Panc1 (cell line): ENCODE measurements around the gene GMNC. TPM values are rescaled to one million over a fixed set of nuclear protein-coding genes. Genes with fewer than 3 reads are reported as not detected.

Experiments
- ATAC-seq: fragments of 200-7000 bp; cut with Tn5 transposase; 2 replicates; pipeline ENCODE4 v1.9.1; 2020; ENCODE audit warnings: mild to moderate bottlenecking, moderate library complexity
- BruUV-seq: library from RNA; stranded (reverse); fragments of 400-500 nt; replicated peaks from 2 replicates; lab custom pipeline; 2021; lab: Mats Ljungman, UMichigan
- CTCF ChIA-PET: fragments of 300-600 bp; sonication (Branson Sonifier 250); formaldehyde crosslinking; loops from one replicate; lab custom pipeline; 2022; ENCODE audit warnings: antibody characterized with exemption; lab: Charles Lee
- POLR2A ChIA-PET: fragments of 300-600 bp; sonication (Branson Sonifier 250); formaldehyde crosslinking; loops from one replicate; lab custom pipeline; 2022; ENCODE audit warnings: antibody characterized with exemption; lab: Charles Lee
- DNase-seq: peaks from one replicate; pipeline ENCODE4 v3.0.0-alpha.2; 2010; ENCODE audit warnings: low read depth, low spot score
- H3K27ac ChIP-seq: 2 replicates; pipeline ENCODE4 v1.5.1; 2011; ENCODE audit warnings: mild to moderate bottlenecking, low read length, inconsistent platforms
- H3K27me3 ChIP-seq: fragments of 200-500 bp; sonication (Bioruptor generic); 2 replicates; pipeline ENCODE4 v1.6.0; 2014; ENCODE audit warnings: low read length, inconsistent platforms; ENCODE audit not compliant: control insufficient read depth, insufficient read depth
- H3K36me3 ChIP-seq: fragments of 200-500 bp; sonication (Bioruptor generic); 2 replicates; pipeline ENCODE4 v1.5.1; 2014; ENCODE audit warnings: inconsistent platforms, mild to moderate bottlenecking, low read length, moderate library complexity; ENCODE audit not compliant: control insufficient read depth, insufficient read depth
- H3K4me1 ChIP-seq: 2 replicates; pipeline ENCODE4 v1.5.1; 2011; ENCODE audit warnings: inconsistent platforms, mild to moderate bottlenecking, low read length, moderate library complexity; ENCODE audit not compliant: control insufficient read depth, insufficient read depth
- H3K4me3 ChIP-seq, 2 experiments: 2 replicates each; pipeline ENCODE4 v1.5.1; 2011 to 2012; ENCODE audit warnings: low read depth in 2 of 2, low read length in 2 of 2, mild to moderate bottlenecking in 2 of 2, inconsistent platforms in 1 of 2, moderate library complexity in 1 of 2
- H3K9me3 ChIP-seq: fragments of 200-500 bp; sonication (Bioruptor generic); 2 replicates; pipeline ENCODE4 v1.5.1; 2014; ENCODE audit warnings: low read depth, mild to moderate bottlenecking, inconsistent platforms, low read length, moderate library complexity; ENCODE audit not compliant: control insufficient read depth, insufficient read depth
- POLR2AphosphoS5 ChIP-seq: IDR thresholded peaks from 2 replicates; pipeline ENCODE4 v1.6.1; 2012; ENCODE audit warnings: mild to moderate bottlenecking, low read depth, low read length, moderate library complexity
- SIN3A ChIP-seq: IDR thresholded peaks from 2 replicates; pipeline ENCODE4 v1.6.1; 2012; ENCODE audit warnings: low read depth, mild to moderate bottlenecking, low read length, moderate library complexity, borderline replicate concordance; ENCODE audit not compliant: insufficient read depth
- TCF7L2 ChIP-seq: IDR thresholded peaks from 2 replicates; pipeline ENCODE4 v1.6.1; 2011; ENCODE audit warnings: mild to moderate bottlenecking, low read depth, low read length, inconsistent platforms
- in situ Hi-C: cut with HindIII; loops from 2 replicates; pipeline ENCODE4 v1.10.0; 2016; ENCODE audit warnings: low sequenced_read_pairs, low pct_unique_long_range_greater_than_20kb
- intact Hi-C: fragments of 100-400 bp; cut with micrococcal nuclease; formaldehyde crosslinking; loops from one replicate; pipeline ENCODE4 v1.10.0; 2022; ENCODE audit not compliant: unreplicated experiment
- total RNA-seq: library from RNA; stranded (reverse); gene quantifications from one replicate; pipeline ENCODE4 v1.2.1, GENCODE V29; 2021; ENCODE audit not compliant: unreplicated experiment
- TF ChIP-seq, protein P1 (sequence below), 2 experiments: IDR thresholded peaks; 2 replicates each; pipeline ENCODE4 v1.6.1; 2011 to 2012; ENCODE audit warnings: low read depth in 2 of 2, control low read depth in 1 of 2, low read length in 1 of 2, mild to moderate bottlenecking in 1 of 2, moderate library complexity in 1 of 2; ENCODE audit not compliant: insufficient read depth in 1 of 2
- TF ChIP-seq, protein P2 (sequence below): fragments of 450-650 bp; IDR thresholded peaks from 2 replicates; pipeline ENCODE4 v1.5.1; 2017; ENCODE audit warnings: mild to moderate bottlenecking

The GMNC gene
- total RNA-seq, 1 experiment from 2014 or later, result not detected

DNA sequence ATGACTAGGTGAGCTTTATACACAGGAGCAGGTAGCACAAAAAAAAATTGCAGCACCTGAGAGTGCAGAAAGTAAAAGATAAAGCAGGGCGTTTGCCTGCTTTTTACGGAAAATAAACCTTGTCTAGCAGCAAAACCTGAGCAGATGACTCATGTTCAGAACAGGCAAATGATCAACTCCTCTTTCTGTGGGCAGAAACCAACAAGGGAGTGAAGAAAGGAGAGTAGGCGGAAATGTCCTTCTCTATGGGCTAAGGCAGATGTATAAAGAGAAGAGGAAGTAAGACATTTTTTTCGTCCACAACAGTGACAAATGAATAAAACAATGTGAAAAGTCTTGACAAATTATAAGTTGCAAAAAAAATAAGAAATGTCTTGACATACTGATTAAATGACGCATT is 24.5 kb upstream of the GMNC start:
- TF ChIP-seq TCF7L2 (no peak), POLR2AphosphoS5 (no peak), SIN3A (no peak)
- TF ChIP-seq, protein P1, sequence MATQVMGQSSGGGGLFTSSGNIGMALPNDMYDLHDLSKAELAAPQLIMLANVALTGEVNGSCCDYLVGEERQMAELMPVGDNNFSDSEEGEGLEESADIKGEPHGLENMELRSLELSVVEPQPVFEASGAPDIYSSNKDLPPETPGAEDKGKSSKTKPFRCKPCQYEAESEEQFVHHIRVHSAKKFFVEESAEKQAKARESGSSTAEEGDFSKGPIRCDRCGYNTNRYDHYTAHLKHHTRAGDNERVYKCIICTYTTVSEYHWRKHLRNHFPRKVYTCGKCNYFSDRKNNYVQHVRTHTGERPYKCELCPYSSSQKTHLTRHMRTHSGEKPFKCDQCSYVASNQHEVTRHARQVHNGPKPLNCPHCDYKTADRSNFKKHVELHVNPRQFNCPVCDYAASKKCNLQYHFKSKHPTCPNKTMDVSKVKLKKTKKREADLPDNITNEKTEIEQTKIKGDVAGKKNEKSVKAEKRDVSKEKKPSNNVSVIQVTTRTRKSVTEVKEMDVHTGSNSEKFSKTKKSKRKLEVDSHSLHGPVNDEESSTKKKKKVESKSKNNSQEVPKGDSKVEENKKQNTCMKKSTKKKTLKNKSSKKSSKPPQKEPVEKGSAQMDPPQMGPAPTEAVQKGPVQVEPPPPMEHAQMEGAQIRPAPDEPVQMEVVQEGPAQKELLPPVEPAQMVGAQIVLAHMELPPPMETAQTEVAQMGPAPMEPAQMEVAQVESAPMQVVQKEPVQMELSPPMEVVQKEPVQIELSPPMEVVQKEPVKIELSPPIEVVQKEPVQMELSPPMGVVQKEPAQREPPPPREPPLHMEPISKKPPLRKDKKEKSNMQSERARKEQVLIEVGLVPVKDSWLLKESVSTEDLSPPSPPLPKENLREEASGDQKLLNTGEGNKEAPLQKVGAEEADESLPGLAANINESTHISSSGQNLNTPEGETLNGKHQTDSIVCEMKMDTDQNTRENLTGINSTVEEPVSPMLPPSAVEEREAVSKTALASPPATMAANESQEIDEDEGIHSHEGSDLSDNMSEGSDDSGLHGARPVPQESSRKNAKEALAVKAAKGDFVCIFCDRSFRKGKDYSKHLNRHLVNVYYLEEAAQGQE (IDR thresholded peaks at IDR 0.05; ENCODE audit: insufficient read depth in 1 of 2, low read depth in 2 of 2, low read length in 1 of 2), result no peak
- TF ChIP-seq, protein P2, sequence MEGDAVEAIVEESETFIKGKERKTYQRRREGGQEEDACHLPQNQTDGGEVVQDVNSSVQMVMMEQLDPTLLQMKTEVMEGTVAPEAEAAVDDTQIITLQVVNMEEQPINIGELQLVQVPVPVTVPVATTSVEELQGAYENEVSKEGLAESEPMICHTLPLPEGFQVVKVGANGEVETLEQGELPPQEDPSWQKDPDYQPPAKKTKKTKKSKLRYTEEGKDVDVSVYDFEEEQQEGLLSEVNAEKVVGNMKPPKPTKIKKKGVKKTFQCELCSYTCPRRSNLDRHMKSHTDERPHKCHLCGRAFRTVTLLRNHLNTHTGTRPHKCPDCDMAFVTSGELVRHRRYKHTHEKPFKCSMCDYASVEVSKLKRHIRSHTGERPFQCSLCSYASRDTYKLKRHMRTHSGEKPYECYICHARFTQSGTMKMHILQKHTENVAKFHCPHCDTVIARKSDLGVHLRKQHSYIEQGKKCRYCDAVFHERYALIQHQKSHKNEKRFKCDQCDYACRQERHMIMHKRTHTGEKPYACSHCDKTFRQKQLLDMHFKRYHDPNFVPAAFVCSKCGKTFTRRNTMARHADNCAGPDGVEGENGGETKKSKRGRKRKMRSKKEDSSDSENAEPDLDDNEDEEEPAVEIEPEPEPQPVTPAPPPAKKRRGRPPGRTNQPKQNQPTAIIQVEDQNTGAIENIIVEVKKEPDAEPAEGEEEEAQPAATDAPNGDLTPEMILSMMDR, result no peak
- Histone ChIP-seq H3K9me3 (no peaks in the 10 kb centered on the region), H3K4me3 (no peak overlapping the region), H3K36me3 (no peaks in the 10 kb centered on the region), H3K27ac (no peak overlapping the region), H3K4me1 (no peaks in the 10 kb centered on the region), H3K27me3 (no peaks in the 10 kb centered on the region)
- DNase-seq, result no peak
- intact Hi-C loops, result no loop called here
- CTCF ChIA-PET, result no interaction called here
- BruUV-seq, result no TSS peak
- in situ Hi-C loops, result no loop called here
- no peak for ATAC-seq
- POLR2A ChIA-PET, result no interaction called here

DNA sequence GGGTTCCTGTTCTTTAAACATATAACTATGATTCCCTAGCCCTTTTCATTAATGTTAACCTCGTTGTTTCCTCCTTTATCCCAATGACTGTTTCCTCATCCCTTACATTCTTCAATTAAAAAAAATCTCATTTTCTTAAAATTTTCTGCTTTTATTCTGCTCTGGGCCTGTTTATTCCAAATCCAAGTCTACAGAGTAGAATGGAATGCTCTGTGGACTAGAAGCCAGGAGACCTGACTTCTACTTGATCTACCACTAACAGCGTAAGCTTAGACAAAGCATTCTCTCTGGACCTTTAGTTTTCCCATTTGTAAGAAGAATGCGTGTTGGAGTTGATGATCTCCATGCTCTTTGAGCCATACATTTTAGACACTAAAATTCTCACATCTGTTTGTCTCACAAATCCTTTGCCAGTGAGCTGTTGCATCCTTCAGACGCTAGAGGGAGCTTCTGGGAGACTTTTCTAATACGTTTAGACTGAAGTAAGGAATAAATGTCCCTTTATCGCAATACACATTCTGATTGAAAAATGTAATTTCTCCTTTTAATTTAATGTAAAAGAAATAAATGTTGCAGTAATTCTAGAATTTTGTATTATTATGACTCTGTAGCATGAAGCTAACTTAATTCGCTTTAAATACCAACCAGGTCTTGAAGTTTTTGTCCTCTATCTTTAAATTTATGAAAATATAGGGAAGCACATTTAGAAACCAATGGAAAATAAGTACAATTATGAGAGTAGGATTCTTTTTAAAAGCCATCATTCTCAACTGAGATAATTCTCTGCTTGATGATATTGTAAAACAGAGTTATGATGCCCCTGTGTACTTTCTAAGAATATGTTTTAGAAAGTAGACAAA is 21.7 kb upstream of the GMNC start:
- ChIA-PET POLR2A (no interaction called here), CTCF (interaction anchor here (0.7 to 3.0 kb wide), 3 partner anchors 128 to 1560 kb away, joined by 3 to 13 read pairs (median 3); no protein-coding TSS in a partner anchor)
- ATAC-seq (peak; percentile 88), DNase-seq (peak; percentile 56)
- Histone ChIP-seq H3K4me3 (no peak overlapping the region), H3K4me1 (no peaks in the 10 kb centered on the region), H3K36me3 (no peaks in the 10 kb centered on the region), H3K27me3 (no peaks in the 10 kb centered on the region), H3K9me3 (no peaks in the 10 kb centered on the region), H3K27ac (no peak overlapping the region)
- in situ Hi-C loops, result no loop called here
- TF ChIP-seq, protein P2, result peak; percentile 92
- no peak for TF ChIP-seq TCF7L2
- BruUV-seq, result no TSS peak
- intact Hi-C loops, result loop anchor here (1.0 kb wide), 1 partner anchor 167 kb away; no protein-coding TSS in a partner anchor
